SK-N-SH treated with all-trans-retinoic acid at 6 μM for 48 hours (cell line): ENCODE data around the gene HPCAL1.

Experiments
- BACH2 ChIP-seq: fragments of 250-450 bp; sonication (Bioruptor Pico); IDR thresholded peaks from 2 replicates; pipeline ENCODE4 v1.9.0; 2021; ENCODE audit warnings: mild to moderate bottlenecking, borderline replicate concordance
- PPARA ChIP-seq: fragments of 250-450 bp; sonication (Bioruptor Pico); IDR thresholded peaks from 2 replicates; pipeline ENCODE4 v1.5.0; 2020; ENCODE audit warnings: mild to moderate bottlenecking, borderline replicate concordance
- RARB ChIP-seq: fragments of 250-450 bp; sonication (Bioruptor Pico); IDR thresholded peaks from 2 replicates; pipeline ENCODE4 v1.8.0; 2021; ENCODE audit warnings: mild to moderate bottlenecking, moderate library complexity
- TOX ChIP-seq: fragments of 250-450 bp; sonication (Bioruptor Pico); IDR thresholded peaks from 2 replicates; pipeline ENCODE4 v1.8.0; 2021; ENCODE audit warnings: mild to moderate bottlenecking, moderate library complexity, borderline replicate concordance
- TSHZ2 ChIP-seq: fragments of 250-450 bp; sonication (Bioruptor Pico); IDR thresholded peaks from 2 replicates; pipeline ENCODE4 v1.5.0; 2020; ENCODE audit warnings: mild to moderate bottlenecking, moderate library complexity
- ZC3H10 ChIP-seq: fragments of 250-450 bp; sonication (Bioruptor Pico); IDR thresholded peaks from 2 replicates; pipeline ENCODE4 v1.5.1; 2021; ENCODE audit warnings: mild to moderate bottlenecking, moderate library complexity
- ZFP3 ChIP-seq: fragments of 250-450 bp; sonication (Bioruptor Pico); IDR thresholded peaks from 2 replicates; pipeline ENCODE4 v1.5.0; 2020; ENCODE audit warnings: mild to moderate bottlenecking, moderate library complexity
- ZNF70 ChIP-seq: fragments of 450-650 bp; formaldehyde crosslinking; IDR thresholded peaks from 2 replicates; pipeline ENCODE4 v1.5.0; 2020; ENCODE audit warnings: mild to moderate bottlenecking, moderate library complexity

- no peak for TF ChIP-seq PPARA (CRISPR knock-in tag)
- TF ChIP-seq TSHZ2 (CRISPR knock-in tag), result no peak
- no peak for TF ChIP-seq RARB
- no peak for TF ChIP-seq ZFP3 (CRISPR knock-in tag)
- no peak for TF ChIP-seq TOX (CRISPR knock-in tag)
- TF ChIP-seq ZNF70 (CRISPR knock-in tag), result no peak
- TF ChIP-seq ZC3H10, result no peak
- no peak for TF ChIP-seq BACH2 (CRISPR knock-in tag)
These were observed 17.5 kb upstream of the HPCAL1 start for GRCh38 chr2:10285191-10285555.
